ENCODE measurements around the gene STARD4.

Gene STARD4

GRCh38 chr5:111520908-111521307 lies 8.6 kb upstream of the STARD4 start:
- DNase-seq: no peak

- DNase-seq: no peak
Measured at GRCh38 chr5:111518777-111519176, 6.4 kb upstream of the STARD4 start.

DNA sequence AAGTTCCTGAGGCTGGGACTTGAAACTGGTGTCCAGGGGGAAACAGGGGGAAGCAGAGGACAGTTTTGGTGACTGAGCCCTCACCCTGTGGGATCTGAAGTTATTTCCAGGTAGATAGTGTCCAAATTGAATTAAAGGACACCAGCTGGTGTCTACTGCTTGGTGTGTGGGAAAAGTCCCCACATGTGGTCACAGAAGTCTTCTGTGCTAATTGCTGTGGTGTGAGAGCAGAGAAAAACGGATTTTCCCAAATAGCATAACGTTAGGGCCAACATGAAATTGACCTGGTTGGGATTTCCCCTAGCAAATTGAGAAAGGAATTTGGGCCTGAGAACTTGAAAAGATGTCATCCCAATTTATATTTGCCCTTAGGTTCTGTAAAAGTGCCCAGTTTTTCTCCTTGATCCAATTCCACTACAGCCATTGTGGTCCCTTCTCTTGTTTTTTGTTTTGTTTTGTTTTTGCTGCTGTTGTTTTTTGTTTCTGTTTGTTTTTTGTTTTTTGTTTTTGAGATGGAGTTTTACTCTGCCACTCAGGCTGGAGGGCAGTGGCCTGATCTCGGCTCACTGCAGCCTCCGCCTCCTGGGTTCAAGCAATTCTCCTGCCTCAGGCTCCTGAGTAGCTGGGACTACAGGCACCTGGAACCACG lies 5.6 kb upstream of the STARD4 start:
- no peak for DNase-seq

DNA sequence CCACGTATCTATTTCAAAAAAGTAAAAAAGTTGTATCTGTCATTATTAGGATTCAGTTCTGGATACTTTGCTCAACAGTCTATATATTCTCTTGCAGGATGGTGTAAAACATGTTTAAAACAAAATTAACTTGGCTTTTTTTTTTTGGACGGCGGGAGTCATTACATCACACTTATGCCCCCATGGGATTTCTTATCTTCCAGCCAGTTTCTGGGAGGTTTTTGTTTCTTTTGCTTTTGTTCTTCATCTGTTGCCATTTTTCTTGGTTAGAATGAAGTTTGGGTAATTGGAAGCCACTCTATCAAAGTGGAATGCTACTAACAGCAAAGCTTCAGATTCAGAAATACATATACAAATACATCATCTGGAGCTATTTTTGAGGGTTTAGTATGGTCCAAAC lies 1.8 kb upstream of the STARD4 start:
- DNase-seq: no peak

DNA sequence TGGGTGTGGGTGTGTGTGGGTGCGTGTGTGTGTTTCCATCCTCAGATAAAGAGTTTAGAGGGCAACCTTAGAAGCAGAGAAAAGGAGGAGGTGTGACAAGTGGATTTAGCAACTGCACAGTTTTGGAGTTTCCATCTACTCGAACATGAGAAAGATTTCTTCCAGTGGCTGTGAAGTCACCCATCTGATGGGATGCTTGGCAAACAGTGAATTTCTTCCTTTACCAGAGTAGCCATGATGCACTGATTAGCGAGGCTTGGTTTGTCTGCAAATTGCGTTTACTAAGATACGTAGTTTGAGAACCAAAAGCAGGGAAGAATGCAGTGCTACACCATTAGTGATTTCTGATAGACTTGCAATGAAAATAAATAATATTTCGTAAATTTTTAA lies 791 bp upstream of the STARD4 start:
- DNase-seq: no peak

DNA sequence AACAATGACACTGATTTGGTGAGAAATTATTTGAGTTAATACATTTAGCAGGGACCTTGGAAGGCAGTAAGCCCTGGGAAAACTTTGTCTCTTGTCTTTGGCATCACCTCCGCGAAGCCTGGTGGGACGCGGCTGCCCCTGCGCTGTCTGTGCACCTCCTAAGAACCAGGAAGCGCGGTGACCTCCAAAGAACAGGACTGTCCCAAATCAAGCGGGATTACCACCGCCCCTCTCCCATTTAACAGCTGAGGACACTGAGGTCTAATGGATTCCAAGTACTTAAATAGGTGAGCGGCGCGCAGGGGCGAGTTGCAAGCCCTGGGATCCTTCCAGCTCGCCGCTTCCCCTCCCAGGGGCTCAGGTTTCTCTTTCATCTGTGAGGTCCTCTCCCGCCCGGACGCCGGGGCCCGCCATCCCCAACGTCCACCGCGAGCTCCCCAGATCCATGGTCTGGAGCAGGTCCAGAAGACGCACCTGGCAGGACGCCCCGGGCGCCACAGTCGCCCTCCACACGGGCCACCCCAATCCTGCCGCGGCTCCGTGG lies 432 bp downstream of the STARD4 start:
- peak; percentile 2 for DNase-seq

GRCh38 chr5:111511174-111511830 lies 1.0 kb downstream of the STARD4 start:
- DNase-seq: no peak

- DNase-seq: no peak
Measured at GRCh38 chr5:111509119-111509518, 3.2 kb downstream of the STARD4 start.

DNA sequence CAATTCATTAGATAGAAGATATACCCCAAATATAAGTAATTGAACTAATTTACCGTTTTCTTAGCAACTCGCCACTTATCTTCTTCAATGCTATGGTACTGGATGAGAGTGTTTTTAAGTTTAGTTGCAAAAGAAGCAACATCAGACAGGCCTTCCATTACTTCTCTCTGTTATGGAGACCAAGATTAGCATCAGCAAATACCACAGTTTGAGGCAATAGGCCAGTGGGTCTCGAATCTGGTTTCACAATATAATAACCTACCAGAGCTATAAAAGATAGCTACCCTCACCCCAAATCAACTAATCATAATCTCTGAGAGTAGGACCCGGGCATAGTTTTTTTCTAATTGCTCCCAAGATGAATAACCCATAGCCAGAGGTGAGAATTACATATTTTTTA lies 5.1 kb downstream of the STARD4 start:
- DNase-seq: no peak

- DNase-seq: no peak
Measured at GRCh38 chr5:111505096-111505495, 7.2 kb downstream of the STARD4 start.

GRCh38 chr5:111502956-111503355 lies 9.4 kb downstream of the STARD4 start:
- no peak for DNase-seq

DNA sequence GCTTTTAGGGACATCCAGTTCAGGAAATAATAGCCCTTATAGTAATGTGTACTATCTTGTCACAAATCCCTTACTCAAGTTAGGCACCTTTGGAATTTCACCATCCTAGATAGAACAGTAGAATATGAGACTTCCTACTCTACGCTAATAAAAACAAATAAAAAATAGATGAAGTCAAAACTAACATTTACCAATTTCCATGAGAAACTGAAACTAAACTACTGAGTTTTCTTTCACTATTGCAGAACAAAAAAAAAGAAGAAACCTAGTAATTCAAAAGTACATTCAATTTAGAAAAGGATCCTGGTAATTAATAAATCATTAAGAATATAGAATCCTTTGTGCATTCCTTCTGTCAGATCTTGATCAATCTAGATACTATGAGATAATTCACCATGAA lies 14.0 kb downstream of the STARD4 start:
- no peak for DNase-seq

- DNase-seq: no peak
Measured at GRCh38 chr5:111495159-111495558, 17.2 kb downstream of the STARD4 start.

DNA sequence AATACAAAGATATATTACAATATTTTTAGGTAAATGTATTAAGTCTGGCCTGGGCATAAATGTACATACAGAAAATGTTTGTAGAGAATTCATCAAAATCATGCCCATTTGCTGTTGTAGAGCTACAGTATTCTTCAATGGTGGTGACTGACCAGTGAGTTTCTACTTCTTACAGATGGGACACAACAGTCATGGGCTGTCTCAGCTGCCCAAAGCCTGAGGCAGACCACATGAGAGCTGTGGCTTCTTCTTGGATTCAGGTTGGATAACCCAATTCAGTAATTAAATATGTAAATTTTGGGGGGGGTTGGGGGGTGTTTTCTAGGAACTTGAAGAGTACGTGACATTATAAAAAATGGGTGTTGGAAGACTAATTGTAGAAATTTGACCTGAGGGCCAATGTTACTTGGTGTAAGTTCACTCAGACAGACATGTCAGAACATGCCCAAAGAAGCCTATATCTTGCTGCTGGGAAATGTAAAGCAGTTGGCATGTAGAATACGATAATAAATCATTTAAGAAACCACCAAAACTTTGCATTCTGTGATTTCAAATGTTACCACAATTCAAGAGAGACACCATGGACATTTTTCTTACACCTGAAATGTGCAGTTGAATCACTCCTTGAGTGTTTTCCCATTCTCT lies 17.9 kb downstream of the STARD4 start:
- DNase-seq: no peak

- DNase-seq: no peak
Measured at GRCh38 chr5:111493031-111493430, 19.3 kb downstream of the STARD4 start.

- DNase-seq: no peak
Measured at GRCh38 chr5:111488353-111488752, 24.0 kb downstream of the STARD4 start.

GRCh38 chr5:111486926-111487325 lies 25.4 kb downstream of the STARD4 start:
- DNase-seq: no peak

DNA sequence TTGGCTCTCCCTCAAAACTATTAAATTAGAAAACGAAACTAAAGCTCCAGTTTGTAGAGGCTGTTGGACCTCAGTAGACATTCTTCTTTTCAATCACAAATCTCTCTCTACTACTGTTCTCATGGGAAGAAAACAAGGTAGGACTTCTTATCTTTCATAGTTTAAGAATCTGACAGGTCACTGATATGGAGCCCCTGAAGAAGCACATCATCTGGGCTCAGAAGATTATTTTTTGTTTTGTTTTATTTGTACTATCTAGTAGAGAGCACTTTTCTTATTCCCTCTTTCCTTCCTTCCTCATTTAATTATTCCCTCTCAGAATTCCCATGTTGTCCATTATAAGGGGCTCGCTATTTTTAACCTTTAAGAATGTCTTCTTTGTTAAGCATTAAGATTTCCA lies 26.3 kb downstream of the STARD4 start:
- DNase-seq: no peak

DNA sequence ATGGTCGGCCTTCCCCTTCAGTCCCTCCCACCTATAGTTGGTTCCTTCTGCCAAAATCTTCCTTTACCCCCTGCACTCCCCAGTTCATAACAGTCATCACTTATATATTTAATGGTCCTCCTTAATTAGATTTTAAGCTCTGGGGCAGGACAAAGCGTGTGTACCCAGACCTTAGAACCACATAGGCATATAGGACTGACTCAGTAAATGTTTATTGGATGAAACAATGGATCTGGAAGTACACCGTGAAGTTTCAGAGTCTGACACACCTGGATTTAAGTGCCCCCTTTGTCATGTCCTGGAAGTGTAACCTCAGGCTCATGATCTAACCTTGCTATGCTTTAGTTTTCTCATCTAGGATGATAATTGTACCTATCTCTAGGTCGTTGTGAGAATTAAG lies 32.0 kb downstream of the STARD4 start:
- DNase-seq: no peak

DNA sequence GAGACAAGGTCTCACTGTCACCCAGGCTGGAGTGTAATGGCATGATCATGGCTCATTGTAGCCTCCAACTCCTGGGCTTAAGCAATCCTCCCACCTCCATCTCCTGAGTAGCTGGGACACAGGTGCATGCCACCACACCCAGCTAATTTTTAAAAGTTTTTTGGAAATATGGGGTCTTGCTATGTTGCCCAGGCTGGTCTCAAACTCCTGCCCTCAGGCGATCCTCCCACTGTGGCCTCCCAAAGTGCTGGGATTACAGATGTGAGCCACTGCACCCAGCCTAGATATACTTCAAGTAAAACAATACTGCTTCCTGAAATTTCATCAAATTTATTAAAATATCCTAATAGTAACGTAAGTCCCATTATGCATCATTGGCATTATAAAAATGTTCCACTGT lies 33.4 kb downstream of the STARD4 start:
- DNase-seq: no peak

- no peak for DNase-seq
Measured at GRCh38 chr5:111478266-111478665, 34.1 kb downstream of the STARD4 start.

DNA sequence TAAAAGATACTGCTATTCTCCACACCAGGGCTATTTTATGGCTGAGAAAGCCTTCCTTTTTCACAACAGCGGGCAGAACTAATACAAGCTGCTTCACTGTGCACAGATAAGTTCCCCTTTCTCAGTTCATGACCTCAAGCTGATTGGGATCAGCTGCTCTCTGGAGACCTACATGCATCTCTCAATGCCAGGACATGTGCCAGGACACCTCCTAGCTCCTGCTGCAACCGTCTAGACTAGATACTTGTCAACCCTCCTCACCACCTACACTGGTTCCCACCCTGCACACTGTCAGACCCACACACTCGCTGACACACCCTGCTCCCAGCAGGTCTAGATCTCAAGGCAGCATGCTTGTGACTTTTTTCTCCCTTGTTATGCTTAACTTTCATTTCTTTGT lies 39.8 kb downstream of the STARD4 start:
- DNase-seq: no peak

GRCh38 chr5:111472096-111472495 lies 40.2 kb downstream of the STARD4 start:
- no peak for DNase-seq

- DNase-seq: no peak
Measured at GRCh38 chr5:111469903-111470302, 42.4 kb downstream of the STARD4 start.

All from effector CD4-positive, alpha-beta T cell (primary cell).